B cell (primary cell): ENCODE results near the gene KAT8. TPM values are rescaled to one million over a fixed set of nuclear protein-coding genes. Genes with fewer than 3 reads are reported as not detected.

Source experiments
- ATAC-seq: fragments of 200-7000 bp; cut with Tn5 transposase; one replicate; pipeline ENCODE4 v1.10.0; 2021; ENCODE audit warnings: low read depth, mild to moderate bottlenecking, moderate number of reproducible peaks, moderate library complexity
- CTCF ChIA-PET: fragments of 350-600 bp; sonication (Branson Sonifier 250); formaldehyde crosslinking; loops from one replicate; lab custom pipeline; 2021; ENCODE audit warnings: antibody characterized with exemption, inconsistent platforms; lab: Charles Lee
- POLR2A ChIA-PET: fragments of 350-600 bp; sonication (Branson Sonifier 250); formaldehyde crosslinking; loops from one replicate; lab custom pipeline; 2021; ENCODE audit warnings: antibody characterized with exemption; lab: Charles Lee
- DNase-seq: peaks from one replicate; pipeline ENCODE4 v3.0.0; 2013
- H2AFZ ChIP-seq: 2 replicates; pipeline ENCODE4 v1.6.1; 2012; ENCODE audit warnings: mild to moderate bottlenecking, low read depth, low read length; ENCODE audit not compliant: insufficient read depth, poor library complexity, severe bottlenecking
- H3K27ac ChIP-seq, 2 donors: 1 replicate in 1 of 2; 2 replicates in 1 of 2; pipeline ENCODE4 v1.5.1; 2012 to 2013; ENCODE audit warnings: low read length in 2 of 2, mild to moderate bottlenecking in 2 of 2, moderate library complexity in 1 of 2
- H3K27me3 ChIP-seq, 4 experiments: fragments of 200-600 bp in 1 of 4; sonication (generic) in 1 of 4; replicated peaks in 1 of 4; 1 replicate in 2 of 4; 2 replicates in 2 of 4; pipeline versions ENCODE4 v1.6.1 to v1.7.0; 2013 to 2016; ENCODE audit warnings: low read length in 3 of 4, mild to moderate bottlenecking in 2 of 4, mixed read lengths in 1 of 4, moderate library complexity in 1 of 4; ENCODE audit not compliant: insufficient read depth in 4 of 4, control insufficient read depth in 3 of 4; ENCODE audit errors: control extremely low read depth in 1 of 4
- H3K36me3 ChIP-seq, 2 experiments: replicated peaks in 1 of 2; 1 replicate in 1 of 2; 2 replicates in 1 of 2; pipeline versions ENCODE4 v1.6.1 to v1.7.1; 2013; ENCODE audit warnings: low read length in 1 of 2; ENCODE audit not compliant: insufficient read depth in 2 of 2, control insufficient read depth in 1 of 2; ENCODE audit errors: control extremely low read depth in 1 of 2, extremely low read depth in 1 of 2
- H3K4me1 ChIP-seq, 2 donors: fragments of 200-600 bp in 1 of 2; sonication (generic) in 1 of 2; 1 replicate in 1 of 2; 2 replicates in 1 of 2; pipeline versions ENCODE4 v1.5.1 to v1.6.1; 2013 to 2017; ENCODE audit warnings: low read length in 2 of 2; ENCODE audit not compliant: control insufficient read depth in 2 of 2, insufficient read depth in 2 of 2
- H3K4me2 ChIP-seq: replicated peaks from 2 replicates; pipeline ENCODE3; 2012; ENCODE audit warnings: mild to moderate bottlenecking, low read depth, low read length; ENCODE audit not compliant: poor library complexity, severe bottlenecking
- H3K4me3 ChIP-seq, 5 experiments: fragments of 200-600 bp in 1 of 5; sonication (generic) in 1 of 5; 1 replicate in 3 of 5; 2 replicates in 2 of 5; pipeline versions ENCODE4 v1.5.1 to v1.7.0; 2011 to 2016; ENCODE audit warnings: low read length in 4 of 5, mild to moderate bottlenecking in 4 of 5, low read depth in 2 of 5, control low read depth in 1 of 5, moderate library complexity in 1 of 5; ENCODE audit not compliant: insufficient read depth in 1 of 5; ENCODE audit errors: control extremely low read depth in 1 of 5, extremely low read depth in 1 of 5
- H3K79me2 ChIP-seq: fragments of 200-600 bp; sonication (generic); one replicate; pipeline ENCODE4 v1.6.0; 2016; ENCODE audit warnings: low read length; ENCODE audit not compliant: control insufficient read depth, insufficient read depth
- H3K9ac ChIP-seq: fragments of 200-600 bp; sonication (generic); 2 replicates; pipeline ENCODE4 v1.6.1; 2017; ENCODE audit warnings: mild to moderate bottlenecking, low read length, moderate library complexity
- H3K9me3 ChIP-seq, 3 donors: one replicate each; pipeline versions ENCODE4 v1.6.1 to v1.7.1; 2013; ENCODE audit warnings: low read length in 2 of 3; ENCODE audit not compliant: control insufficient read depth in 2 of 3, insufficient read depth in 1 of 3; ENCODE audit errors: control extremely low read depth in 1 of 3
- H4K20me1 ChIP-seq: 2 replicates; pipeline ENCODE4 v1.6.0; 2012; ENCODE audit warnings: mild to moderate bottlenecking, low read length; ENCODE audit not compliant: insufficient read depth, control insufficient read depth, poor library complexity, severe bottlenecking
- H3K27ac Mint-ChIP-seq: one replicate; pipeline ENCODE4 v1.8.0; 2021; ENCODE audit warnings: mixed read lengths
- H3K27me3 Mint-ChIP-seq: one replicate; pipeline ENCODE4 v1.8.0; 2021; ENCODE audit warnings: mixed read lengths
- H3K4me1 Mint-ChIP-seq: one replicate; pipeline ENCODE4 v1.8.0; 2021; ENCODE audit warnings: mixed read lengths
- H3K4me3 Mint-ChIP-seq: one replicate; pipeline ENCODE4 v1.8.0; 2021; ENCODE audit warnings: mixed read lengths
- H3K9me3 Mint-ChIP-seq: one replicate; pipeline ENCODE4 v1.8.0; 2022; ENCODE audit warnings: mixed read lengths; ENCODE audit not compliant: insufficient read depth
- EZH2 ChIP-seq: IDR thresholded peaks from 2 replicates; pipeline ENCODE4 v1.6.1; 2012; ENCODE audit warnings: borderline replicate concordance, low read depth, mild to moderate bottlenecking, moderate library complexity, low read length; ENCODE audit not compliant: insufficient read depth, poor library complexity, severe bottlenecking
- WGBS: methylation state at CpG from one replicate; pipeline ENCODE4 v1.1.5; 2013; ENCODE audit warnings: missing lambda C conversion rate; ENCODE audit not compliant: insufficient coverage; 5-methylcytosine and 5-hydroxymethylcytosine counted together
- intact Hi-C: fragments of 100-400 bp; cut with micrococcal nuclease; formaldehyde crosslinking; loops from one replicate; pipeline ENCODE4 v1.10.0; 2022
- polyA plus RNA-seq: library from polyadenylated mRNA; depleted of rRNA; stranded (reverse); fragments of >200 nt; gene quantifications from 2 replicates; pipeline ENCODE4 v1.2.3, GENCODE V29; 2012
- total RNA-seq, 2 donors: library from RNA; stranded (reverse); fragments of 120-200 nt in 1 of 2; gene quantifications; 1 replicate in 1 of 2; 2 replicates in 1 of 2; pipeline versions ENCODE4 v1.2.3 to v1.2.4, GENCODE V29; 2013 to 2022
- TF ChIP-seq, protein P1 (sequence below): fragments of 200-600 bp; IDR thresholded peaks from one replicate; pipeline ENCODE4 v1.8.0; 2022; ENCODE audit warnings: antibody characterized with exemption, mild to moderate bottlenecking

The KAT8 gene
- total and polyA plus RNA-seq, 2 donors (not counting 1 experiment from before 2014, with no cell fraction given): 100.0 to 102 TPM

DNA sequence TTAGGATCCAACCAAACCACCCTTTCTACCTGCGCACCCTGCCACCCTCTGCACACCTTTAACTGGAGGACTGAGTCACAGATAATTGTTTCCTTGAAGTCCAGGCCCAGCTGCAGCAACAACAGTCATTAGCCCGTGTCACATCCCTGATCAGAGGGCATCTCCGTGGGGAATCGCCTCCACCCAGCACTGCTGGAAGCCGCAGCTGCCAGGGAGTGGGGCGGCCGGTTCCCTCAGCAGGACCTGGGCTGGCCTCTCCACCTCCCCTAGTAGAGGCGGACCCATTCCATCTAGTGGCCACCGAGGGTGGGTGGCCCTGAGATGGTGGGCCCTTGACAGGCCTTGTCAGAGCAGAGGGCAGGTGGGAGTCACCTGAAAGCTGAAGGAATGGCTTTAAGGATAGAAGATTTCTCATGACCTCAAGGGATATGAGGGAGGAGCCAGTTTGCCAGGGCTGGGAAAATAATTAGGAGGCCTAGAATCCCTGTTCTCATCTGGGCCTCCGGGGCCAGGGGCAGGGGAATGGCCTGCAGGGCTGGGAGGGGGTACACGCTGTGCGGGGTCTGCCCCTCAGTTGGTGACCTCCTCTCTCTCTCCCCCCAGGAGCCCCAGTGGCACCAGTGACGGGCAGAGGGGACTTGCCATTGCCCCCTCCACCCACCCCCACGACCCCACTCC is 35.0 kb upstream of the KAT8 start:
- peaks cover 60% of the 10 kb centered on the region for H3K79me2 ChIP-seq
- H3K9me3 ChIP-seq: no peaks in the 10 kb centered on the region
- no peak for TF ChIP-seq EZH2
- TF ChIP-seq, protein P1, sequence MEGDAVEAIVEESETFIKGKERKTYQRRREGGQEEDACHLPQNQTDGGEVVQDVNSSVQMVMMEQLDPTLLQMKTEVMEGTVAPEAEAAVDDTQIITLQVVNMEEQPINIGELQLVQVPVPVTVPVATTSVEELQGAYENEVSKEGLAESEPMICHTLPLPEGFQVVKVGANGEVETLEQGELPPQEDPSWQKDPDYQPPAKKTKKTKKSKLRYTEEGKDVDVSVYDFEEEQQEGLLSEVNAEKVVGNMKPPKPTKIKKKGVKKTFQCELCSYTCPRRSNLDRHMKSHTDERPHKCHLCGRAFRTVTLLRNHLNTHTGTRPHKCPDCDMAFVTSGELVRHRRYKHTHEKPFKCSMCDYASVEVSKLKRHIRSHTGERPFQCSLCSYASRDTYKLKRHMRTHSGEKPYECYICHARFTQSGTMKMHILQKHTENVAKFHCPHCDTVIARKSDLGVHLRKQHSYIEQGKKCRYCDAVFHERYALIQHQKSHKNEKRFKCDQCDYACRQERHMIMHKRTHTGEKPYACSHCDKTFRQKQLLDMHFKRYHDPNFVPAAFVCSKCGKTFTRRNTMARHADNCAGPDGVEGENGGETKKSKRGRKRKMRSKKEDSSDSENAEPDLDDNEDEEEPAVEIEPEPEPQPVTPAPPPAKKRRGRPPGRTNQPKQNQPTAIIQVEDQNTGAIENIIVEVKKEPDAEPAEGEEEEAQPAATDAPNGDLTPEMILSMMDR: no peak
- no peak overlapping the region for H3K4me3 Mint-ChIP-seq
- H3K27ac ChIP-seq: no peak overlapping the region
- H3K9ac ChIP-seq: no peak overlapping the region
- intact Hi-C loops: no loop called here
- H4K20me1 ChIP-seq: peaks cover 69% of the 10 kb centered on the region
- POLR2A ChIA-PET: no interaction called here
- peaks cover 14% of the 10 kb centered on the region for H3K4me1 Mint-ChIP-seq
- no peak overlapping the region for H3K4me3 ChIP-seq
- no peaks in the 10 kb centered on the region for H3K9me3 Mint-ChIP-seq
- H3K4me1 ChIP-seq: peaks cover 0 to 4% of the 10 kb centered on the region in 2 donors
- H3K36me3 ChIP-seq: peaks cover 0 to 54% of the 10 kb centered on the region in 2 experiments
- no peaks in the 10 kb centered on the region for H3K27me3 ChIP-seq
- H3K27ac Mint-ChIP-seq: no peak overlapping the region
- no peak overlapping the region for H3K4me2 ChIP-seq
- no peak for ATAC-seq
- 96% methylated on average over 11 of the region's 14 CpGs for WGBS
- H3K27me3 Mint-ChIP-seq: no peaks in the 10 kb centered on the region
- CTCF ChIA-PET: no interaction called here
- DNase-seq: no peak
- H2AFZ ChIP-seq: no peak overlapping the region

DNA sequence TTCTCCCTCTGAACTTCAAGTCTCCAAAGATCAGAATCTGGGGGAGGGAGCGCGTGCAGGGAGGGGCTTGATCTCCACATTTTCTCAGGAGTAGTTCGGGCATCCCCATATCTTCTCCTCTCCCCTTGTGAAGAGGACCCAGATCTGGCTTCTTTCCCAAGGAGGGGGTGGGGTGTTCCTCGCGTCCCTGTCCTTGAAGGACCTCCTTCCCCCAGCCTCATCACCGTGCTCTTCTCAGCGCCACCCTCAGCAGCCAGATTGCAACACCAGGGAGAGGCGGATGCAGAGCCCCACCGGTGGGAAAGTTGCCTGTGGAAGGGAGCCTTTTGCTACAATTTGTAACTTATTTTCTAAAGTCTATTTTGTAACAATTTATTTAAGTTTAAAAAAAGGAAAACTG is 34.4 kb upstream of the KAT8 start:
- Mint-ChIP-seq H3K4me1 (peaks cover 10% of the 10 kb centered on the region), H3K9me3 (no peaks in the 10 kb centered on the region), H3K27ac (no peak overlapping the region), H3K27me3 (no peaks in the 10 kb centered on the region), H3K4me3 (no peak overlapping the region)
- ChIA-PET POLR2A (no interaction called here), CTCF (no interaction called here)
- H3K27ac ChIP-seq: no peak overlapping the region
- peaks cover 63% of the 10 kb centered on the region for H4K20me1 ChIP-seq
- ATAC-seq (no peak), DNase-seq (no peak)
- no peak overlapping the region for H3K4me3 ChIP-seq
- peaks cover 55% of the 10 kb centered on the region for H3K79me2 ChIP-seq
- no CpG with 5 or more reads among the region's 9 CpGs for WGBS
- H3K9me3 ChIP-seq: no peaks in the 10 kb centered on the region
- no peak overlapping the region for H3K4me2 ChIP-seq
- no peaks in the 10 kb centered on the region for H3K27me3 ChIP-seq
- H3K9ac ChIP-seq: no peak overlapping the region
- peaks cover 0 to 4% of the 10 kb centered on the region in 2 donors for H3K4me1 ChIP-seq
- intact Hi-C loops: no loop called here
- H3K36me3 ChIP-seq: peaks cover 0 to 51% of the 10 kb centered on the region in 2 experiments
- TF ChIP-seq EZH2: no peak
- TF ChIP-seq, protein P1: no peak
- no peak overlapping the region for H2AFZ ChIP-seq
